ENCODE results near the gene IFITM10.
A peak's percentile ranks its signal among the peaks of the same experiment; 100 is the strongest.

Gene IFITM10

DNA sequence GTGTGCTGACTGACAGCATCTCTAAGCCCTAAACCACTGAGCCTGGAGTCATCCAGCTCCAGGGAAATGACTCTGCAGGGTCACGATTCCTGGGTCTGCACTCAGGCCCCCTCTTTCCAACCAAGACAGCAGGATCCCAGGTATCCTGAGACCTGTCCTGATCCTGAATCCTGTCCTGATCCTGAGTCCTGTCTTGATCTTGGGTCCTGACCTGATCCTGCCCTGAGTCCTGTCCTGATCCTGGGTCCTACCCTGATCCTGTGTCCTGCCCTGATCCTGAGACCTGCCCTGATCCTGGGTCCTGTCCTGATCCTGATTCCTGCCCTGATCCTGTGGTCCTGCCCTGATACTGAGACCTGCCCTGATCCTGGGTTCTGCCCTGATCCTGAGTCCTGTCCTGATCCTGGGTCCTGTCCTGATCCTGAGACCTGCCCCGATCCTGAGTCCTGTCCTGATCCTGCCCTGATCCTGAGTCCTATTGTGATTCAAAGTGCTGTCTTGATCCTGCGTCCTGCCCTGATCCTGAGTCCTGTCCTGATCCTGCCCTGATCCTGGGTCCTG, 54.8 kb downstream of the IFITM10 start:
- TF ChIP-seq, protein P1, sequence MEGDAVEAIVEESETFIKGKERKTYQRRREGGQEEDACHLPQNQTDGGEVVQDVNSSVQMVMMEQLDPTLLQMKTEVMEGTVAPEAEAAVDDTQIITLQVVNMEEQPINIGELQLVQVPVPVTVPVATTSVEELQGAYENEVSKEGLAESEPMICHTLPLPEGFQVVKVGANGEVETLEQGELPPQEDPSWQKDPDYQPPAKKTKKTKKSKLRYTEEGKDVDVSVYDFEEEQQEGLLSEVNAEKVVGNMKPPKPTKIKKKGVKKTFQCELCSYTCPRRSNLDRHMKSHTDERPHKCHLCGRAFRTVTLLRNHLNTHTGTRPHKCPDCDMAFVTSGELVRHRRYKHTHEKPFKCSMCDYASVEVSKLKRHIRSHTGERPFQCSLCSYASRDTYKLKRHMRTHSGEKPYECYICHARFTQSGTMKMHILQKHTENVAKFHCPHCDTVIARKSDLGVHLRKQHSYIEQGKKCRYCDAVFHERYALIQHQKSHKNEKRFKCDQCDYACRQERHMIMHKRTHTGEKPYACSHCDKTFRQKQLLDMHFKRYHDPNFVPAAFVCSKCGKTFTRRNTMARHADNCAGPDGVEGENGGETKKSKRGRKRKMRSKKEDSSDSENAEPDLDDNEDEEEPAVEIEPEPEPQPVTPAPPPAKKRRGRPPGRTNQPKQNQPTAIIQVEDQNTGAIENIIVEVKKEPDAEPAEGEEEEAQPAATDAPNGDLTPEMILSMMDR (IDR thresholded peaks at IDR 0.05; ENCODE audit: insufficient read depth, low read depth, low read length, missing control alignments), result no peak
- no peak overlapping the region for H3K4me3 ChIP-seq (ENCODE audit: low read depth, low read length)
- DNase-seq (ENCODE audit: low read depth), result no peak

DNA sequence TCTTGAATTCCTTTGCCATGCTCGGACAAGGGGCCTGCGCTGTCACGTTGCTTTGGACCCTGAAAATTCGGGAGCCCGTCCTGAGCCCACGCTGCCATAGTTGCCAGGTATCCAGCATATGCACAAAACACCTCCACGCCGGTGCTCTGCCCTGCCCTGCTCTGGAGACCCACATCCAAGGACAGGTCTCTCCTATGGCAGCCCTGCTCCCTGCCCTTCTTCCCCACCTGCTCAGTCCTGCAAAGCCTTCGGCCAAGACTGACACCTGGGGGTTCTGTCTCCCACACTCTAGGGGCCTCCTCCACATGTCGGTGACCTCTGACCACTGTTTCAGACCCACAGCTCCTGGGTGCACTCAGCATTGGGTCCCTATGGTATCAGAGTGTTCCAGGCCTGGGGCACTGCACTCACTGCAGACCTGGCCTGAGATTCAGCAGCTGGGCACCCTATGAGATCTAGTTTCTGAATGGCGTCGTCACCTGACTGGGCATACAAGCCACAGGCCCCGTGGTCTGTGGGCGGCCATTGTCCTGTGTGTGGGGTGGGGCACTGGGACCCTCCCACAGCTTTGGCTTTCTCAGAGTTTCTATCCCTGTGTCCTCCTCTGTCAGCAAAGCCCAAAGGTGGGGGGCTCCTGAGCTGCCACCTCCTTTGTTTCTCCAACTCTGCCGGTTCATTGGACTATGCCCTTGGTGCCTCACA, 55.4 kb downstream of the IFITM10 start:
- H3K4me3 ChIP-seq (ENCODE audit: low read depth, low read length), result no peak overlapping the region
- TF ChIP-seq, protein P1 (IDR thresholded peaks at IDR 0.05; ENCODE audit: insufficient read depth, low read depth, low read length, missing control alignments), result no peak
- no peak for DNase-seq (ENCODE audit: low read depth)

DNA sequence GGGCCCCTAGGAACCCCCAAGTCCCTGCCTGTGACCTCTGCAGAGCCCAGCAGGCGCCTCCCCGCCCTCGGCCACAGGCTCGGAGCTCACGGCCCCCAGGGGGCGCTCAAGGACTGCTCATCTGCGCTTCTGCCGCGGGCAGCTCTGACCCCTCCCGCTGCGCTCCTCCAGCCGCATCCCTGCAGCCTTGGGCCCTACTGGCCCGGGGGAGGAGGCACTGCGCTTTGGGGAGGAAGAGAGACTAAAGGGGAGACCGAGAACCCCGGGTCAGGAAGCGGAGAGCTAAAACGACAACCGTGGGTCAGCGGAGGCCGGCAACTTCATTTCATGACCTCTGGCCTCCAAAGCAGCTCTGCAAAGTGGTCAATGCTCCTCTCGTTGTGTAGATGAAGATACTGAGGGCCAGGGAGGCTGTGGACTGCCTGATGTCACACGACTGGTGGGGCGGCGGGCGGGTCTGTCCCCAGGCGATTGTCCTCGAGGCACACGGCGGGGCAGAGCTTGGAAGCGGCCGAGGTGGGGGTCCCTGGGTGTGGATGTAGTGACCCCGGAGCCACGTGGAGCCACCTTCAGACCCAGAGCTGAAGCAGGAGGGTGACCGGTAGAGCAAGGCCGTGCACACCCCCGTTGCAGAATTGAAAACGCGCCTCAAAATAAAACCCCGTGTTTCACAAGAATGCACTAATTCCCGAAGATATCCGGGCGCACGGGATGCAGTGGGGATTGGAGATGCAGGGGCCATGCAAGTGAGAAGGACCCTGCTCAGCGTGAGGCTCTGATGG, 56.1 kb downstream of the IFITM10 start:
- DNase-seq (ENCODE audit: low read depth), result peak; percentile 82
- no peak overlapping the region for H3K4me3 ChIP-seq (ENCODE audit: low read depth, low read length)
- TF ChIP-seq, protein P1 (IDR thresholded peaks at IDR 0.05; ENCODE audit: insufficient read depth, low read depth, low read length, missing control alignments), result peak; percentile 89

DNA sequence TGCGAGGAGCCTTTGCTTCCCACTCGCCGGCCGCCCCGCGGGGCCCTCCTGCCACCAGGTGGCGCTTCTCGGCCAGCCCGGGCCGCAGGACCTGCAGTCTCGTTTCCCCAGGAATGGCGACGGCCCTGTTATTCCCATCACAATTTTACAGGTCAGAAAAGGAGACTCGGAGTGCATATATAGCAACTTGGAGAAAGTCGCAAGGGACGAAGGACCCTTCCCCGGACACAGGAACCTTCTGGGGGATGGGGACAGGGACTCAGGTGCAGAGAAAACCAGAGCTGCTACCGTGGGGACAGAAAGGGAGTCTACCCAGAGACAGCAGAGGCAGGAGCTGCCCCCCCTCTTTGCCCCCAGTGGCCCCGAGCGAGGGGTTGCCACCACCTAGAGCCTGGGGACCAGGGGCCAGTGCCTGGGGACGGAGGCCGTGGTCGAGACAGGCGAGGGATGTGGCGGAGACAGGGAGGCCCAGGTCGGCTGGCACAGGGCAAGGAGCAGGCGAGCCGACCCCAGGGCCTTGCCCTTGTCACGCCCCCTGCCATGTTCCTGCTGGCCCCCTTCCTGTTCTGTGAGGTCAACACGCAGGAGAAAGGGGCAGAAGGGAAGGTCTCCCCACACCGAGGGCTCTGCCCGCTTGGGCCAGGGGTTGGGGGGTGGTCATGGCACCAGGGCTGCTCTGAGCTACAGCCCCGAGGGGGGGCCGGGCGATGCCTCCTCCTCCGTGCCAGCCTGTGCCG, 56.9 kb downstream of the IFITM10 start:
- TF ChIP-seq, protein P1 (IDR thresholded peaks at IDR 0.05; ENCODE audit: insufficient read depth, low read depth, low read length, missing control alignments), result peak; percentile 92
- peak; percentile 64 for DNase-seq (ENCODE audit: low read depth)
- H3K4me3 ChIP-seq (ENCODE audit: low read depth, low read length), result no peak overlapping the region

DNA sequence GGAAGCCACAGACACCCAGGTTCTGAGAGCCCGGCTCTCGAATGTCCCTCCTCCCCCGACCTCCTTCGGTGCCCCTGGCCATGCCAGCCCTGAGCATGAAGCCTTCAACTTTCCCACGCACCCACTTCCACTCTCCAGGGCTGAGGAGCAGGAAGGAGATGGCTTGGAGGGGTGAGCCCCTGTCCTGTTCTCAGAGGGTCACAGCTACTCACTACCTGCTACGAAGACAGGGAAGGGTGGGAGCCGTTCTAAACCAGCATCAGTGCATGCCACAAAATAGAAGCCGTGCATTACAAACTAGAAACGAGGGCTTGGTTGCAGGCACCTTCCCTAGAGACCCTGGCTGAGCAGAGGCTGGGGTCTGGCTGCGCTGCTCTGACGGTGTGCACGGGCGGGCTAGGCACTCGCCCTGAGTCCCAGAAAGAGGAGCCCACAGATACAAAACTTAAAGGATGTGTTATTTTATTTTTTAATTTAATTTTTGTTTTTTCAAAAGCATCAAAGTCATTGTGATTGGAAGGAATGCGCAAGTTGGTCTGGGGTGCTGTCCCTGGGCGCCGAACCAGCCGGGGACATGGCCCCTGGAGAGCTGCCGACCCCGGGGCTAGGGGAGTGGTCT, 57.6 kb downstream of the IFITM10 start:
- no peak overlapping the region for H3K4me3 ChIP-seq (ENCODE audit: low read depth, low read length)
- TF ChIP-seq, protein P1 (IDR thresholded peaks at IDR 0.05; ENCODE audit: insufficient read depth, low read depth, low read length, missing control alignments), result no peak
- no peak for DNase-seq (ENCODE audit: low read depth)
